OCI-LY1 (cell line): ENCODE measurements around the gene PDE5A.

Experiments used
- EZH2 ChIP-seq: fragments of 200-600 bp; sonication (generic), shearing (Covaris generic); IDR thresholded peaks from 2 replicates; pipeline ENCODE4 v1.8.0; 2017; ENCODE audit warnings: borderline replicate concordance, mixed run types, mild to moderate bottlenecking, antibody characterized with exemption, low read length, moderate library complexity, mixed read lengths
- TF ChIP-seq, protein P1 (sequence below): fragments of 200-600 bp; sonication (generic), shearing (Covaris generic); IDR thresholded peaks from 2 replicates; pipeline ENCODE4 v1.5.1; 2017; ENCODE audit warnings: mild to moderate bottlenecking, antibody characterized with exemption, low read length, moderate library complexity, mixed read lengths

DNA sequence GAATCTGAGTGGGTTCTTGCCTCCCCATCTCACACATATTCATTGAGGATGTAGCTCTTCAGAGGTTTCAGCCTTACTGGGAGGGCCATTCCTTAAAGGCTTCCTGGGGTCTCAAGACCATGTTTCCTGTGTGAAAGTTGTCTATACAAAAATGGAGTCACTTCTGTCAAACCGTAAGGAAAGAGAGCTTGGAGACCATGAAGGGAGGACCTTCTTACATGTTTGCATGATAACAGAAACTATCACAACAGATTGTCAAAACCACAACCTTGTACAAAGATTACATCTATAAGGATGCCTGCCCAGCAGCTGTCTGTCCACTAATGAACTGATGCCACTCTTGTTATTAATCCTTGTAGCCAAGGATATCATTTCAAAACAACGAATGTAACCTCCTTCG is 139.3 kb downstream of the PDE5A start:
- TF ChIP-seq, protein P1, sequence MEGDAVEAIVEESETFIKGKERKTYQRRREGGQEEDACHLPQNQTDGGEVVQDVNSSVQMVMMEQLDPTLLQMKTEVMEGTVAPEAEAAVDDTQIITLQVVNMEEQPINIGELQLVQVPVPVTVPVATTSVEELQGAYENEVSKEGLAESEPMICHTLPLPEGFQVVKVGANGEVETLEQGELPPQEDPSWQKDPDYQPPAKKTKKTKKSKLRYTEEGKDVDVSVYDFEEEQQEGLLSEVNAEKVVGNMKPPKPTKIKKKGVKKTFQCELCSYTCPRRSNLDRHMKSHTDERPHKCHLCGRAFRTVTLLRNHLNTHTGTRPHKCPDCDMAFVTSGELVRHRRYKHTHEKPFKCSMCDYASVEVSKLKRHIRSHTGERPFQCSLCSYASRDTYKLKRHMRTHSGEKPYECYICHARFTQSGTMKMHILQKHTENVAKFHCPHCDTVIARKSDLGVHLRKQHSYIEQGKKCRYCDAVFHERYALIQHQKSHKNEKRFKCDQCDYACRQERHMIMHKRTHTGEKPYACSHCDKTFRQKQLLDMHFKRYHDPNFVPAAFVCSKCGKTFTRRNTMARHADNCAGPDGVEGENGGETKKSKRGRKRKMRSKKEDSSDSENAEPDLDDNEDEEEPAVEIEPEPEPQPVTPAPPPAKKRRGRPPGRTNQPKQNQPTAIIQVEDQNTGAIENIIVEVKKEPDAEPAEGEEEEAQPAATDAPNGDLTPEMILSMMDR, result no peak
- no peak for TF ChIP-seq EZH2
